Keratinocyte (primary cell): ENCODE measurements around the gene SLIT3.
"Not testable (repeated sequence)": the region's sequence is repeated elsewhere in the genome, so short reads cannot be mapped to it uniquely, and the experiment has no call there.

Experiments
- CTCF ChIP-seq, 3 experiments: IDR thresholded peaks in 1 of 3; conservative IDR thresholded peaks in 1 of 3; optimal IDR thresholded peaks in 1 of 3; 2 replicates in 2 of 3; 3 replicates in 1 of 3; pipeline versions ENCODE3 to v1.5.1; 2011; ENCODE audit warnings: low read length in 3 of 3, mild to moderate bottlenecking in 3 of 3, moderate library complexity in 2 of 3, control low read depth in 1 of 3, inconsistent platforms in 1 of 3; ENCODE audit not compliant: insufficient read depth in 2 of 3; ENCODE audit errors: extremely low read depth in 1 of 3
- EZH2 ChIP-seq: IDR thresholded peaks from one replicate; pipeline ENCODE4 v1.6.1; 2012; ENCODE audit warnings: inconsistent platforms, mild to moderate bottlenecking, low read length, moderate library complexity

DNA sequence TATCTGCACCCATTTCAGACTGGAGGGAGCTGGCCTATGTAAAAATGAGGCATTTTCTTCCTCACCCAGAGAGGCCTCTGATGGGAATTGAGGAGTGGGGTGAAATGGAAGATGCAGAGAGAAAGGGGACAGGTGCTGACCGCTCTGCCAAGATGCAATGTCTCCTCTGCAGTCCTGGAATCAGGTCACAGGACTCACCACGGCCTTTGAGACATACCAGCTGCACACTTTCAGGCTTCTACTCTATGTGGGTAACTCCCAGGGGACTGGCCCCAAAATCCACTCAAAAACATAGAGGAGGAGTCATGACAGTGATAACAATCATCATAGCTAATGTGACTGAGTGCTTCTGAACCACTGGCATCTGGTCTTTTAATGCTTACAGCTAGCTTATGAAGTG lies 558.6 kb downstream of the SLIT3 start:
- not testable (repeated sequence) for TF ChIP-seq CTCF (optimal IDR thresholded peaks at IDR 0.05 in 1 of 3, IDR thresholded peaks at IDR 0.05 in 1 of 3, conservative IDR thresholded peaks at IDR 0.05 in 1 of 3; ENCODE audit: extremely low read depth in 1 of 3, insufficient read depth in 2 of 3, low read length in 3 of 3); EZH2
